Liver (tissue), 9 donors: ENCODE data around the gene ODAD2. TPM values are rescaled to one million over a fixed set of nuclear protein-coding genes. Genes with fewer than 3 reads are reported as not detected.

ENCODE experiments used
- DNase-seq: peaks from one replicate; pipeline ENCODE4 v3.0.0-alpha.2; 2017; ENCODE audit warnings: low spot score
- H3K27ac ChIP-seq, 2 donors: one replicate each; pipeline ENCODE4 v1.7.0; 2013; ENCODE audit warnings: inconsistent platforms in 2 of 2, low read length in 2 of 2, control low read depth in 1 of 2, low read depth in 1 of 2, mild to moderate bottlenecking in 1 of 2
- H3K27me3 ChIP-seq, 4 donors: one replicate each; pipeline versions ENCODE4 v1.6.1 to v1.7.0; 2013; ENCODE audit warnings: low read length in 3 of 4, inconsistent platforms in 1 of 4, mild to moderate bottlenecking in 1 of 4, moderate library complexity in 1 of 4; ENCODE audit not compliant: control insufficient read depth in 4 of 4, insufficient read depth in 4 of 4
- H3K36me3 ChIP-seq, 4 donors: one replicate each; pipeline versions ENCODE4 v1.6.1 to v1.7.0; 2013; ENCODE audit warnings: low read length in 3 of 4, mild to moderate bottlenecking in 3 of 4, low read depth in 1 of 4, moderate library complexity in 1 of 4; ENCODE audit not compliant: control insufficient read depth in 4 of 4, insufficient read depth in 3 of 4
- H3K4me1 ChIP-seq, 4 donors: one replicate each; pipeline versions ENCODE4 v1.6.1 to v1.7.0; 2013; ENCODE audit warnings: low read length in 3 of 4, mild to moderate bottlenecking in 3 of 4, moderate library complexity in 1 of 4; ENCODE audit not compliant: control insufficient read depth in 4 of 4, insufficient read depth in 4 of 4
- H3K4me3 ChIP-seq, 3 donors: one replicate each; pipeline versions ENCODE4 v1.6.1 to v1.7.0; 2013; ENCODE audit warnings: low read length in 3 of 3, control low read depth in 1 of 3, low read depth in 1 of 3, mild to moderate bottlenecking in 1 of 3
- H3K9ac ChIP-seq, 2 donors: one replicate each; pipeline ENCODE4 v1.7.0; 2013; ENCODE audit warnings: low read length in 2 of 2, mild to moderate bottlenecking in 2 of 2, moderate library complexity in 2 of 2, control low read depth in 1 of 2, low read depth in 1 of 2
- H3K9me3 ChIP-seq, 4 donors: one replicate each; pipeline versions ENCODE4 v1.6.1 to v1.7.0; 2013; ENCODE audit warnings: low read length in 3 of 4; ENCODE audit not compliant: control insufficient read depth in 4 of 4
- EGR1 ChIP-seq, 2 donors: IDR thresholded peaks; 2 replicates each; pipeline ENCODE4 v1.6.1; 2016 to 2018; ENCODE audit warnings: antibody characterized with exemption in 2 of 2, low read depth in 2 of 2
- FOXA1 ChIP-seq: IDR thresholded peaks from 2 replicates; pipeline ENCODE4 v1.6.1; 2016; ENCODE audit warnings: antibody characterized with exemption
- FOXA2 ChIP-seq: IDR thresholded peaks from 2 replicates; pipeline ENCODE4 v1.6.1; 2016; ENCODE audit warnings: antibody characterized with exemption
- GABPA ChIP-seq, 2 donors: IDR thresholded peaks in 1 of 2; conservative IDR thresholded peaks in 1 of 2; 2 replicates each; pipeline ENCODE4 v1.6.1; 2016; ENCODE audit warnings: antibody characterized with exemption in 2 of 2, mild to moderate bottlenecking in 1 of 2, moderate library complexity in 1 of 2
- HNF4A ChIP-seq, 2 donors: conservative IDR thresholded peaks; 2 replicates each; pipeline ENCODE4 v1.6.1; 2016; ENCODE audit warnings: antibody characterized with exemption in 2 of 2, mild to moderate bottlenecking in 2 of 2
- HNF4G ChIP-seq: IDR thresholded peaks from 2 replicates; pipeline ENCODE4 v1.6.1; 2016; ENCODE audit warnings: antibody characterized with exemption
- JUND ChIP-seq, 2 donors: IDR thresholded peaks; 2 replicates each; pipeline ENCODE4 v1.6.1; 2016; ENCODE audit warnings: antibody characterized with exemption in 2 of 2
- NR2F2 ChIP-seq: IDR thresholded peaks from 2 replicates; pipeline ENCODE4 v1.6.1; 2016; ENCODE audit warnings: antibody characterized with exemption
- RAD21 ChIP-seq, 2 donors: IDR thresholded peaks; 2 replicates each; pipeline ENCODE4 v1.6.1; 2016; ENCODE audit warnings: antibody characterized with exemption in 2 of 2, mild to moderate bottlenecking in 2 of 2
- RXRA ChIP-seq, 2 donors: IDR thresholded peaks; 2 replicates each; pipeline ENCODE4 v1.6.1; 2017 to 2018; ENCODE audit warnings: antibody characterized with exemption in 2 of 2, mild to moderate bottlenecking in 1 of 2
- SP1 ChIP-seq: IDR thresholded peaks from 2 replicates; pipeline ENCODE4 v1.6.1; 2018; ENCODE audit warnings: antibody characterized with exemption, mild to moderate bottlenecking
- YY1 ChIP-seq: IDR thresholded peaks from 2 replicates; pipeline ENCODE4 v1.6.1; 2016; ENCODE audit warnings: antibody characterized with exemption, mild to moderate bottlenecking
- WGBS: extraction: QIAGEN DNeasy Blood & Tissue Kit; methylation state at CpG from one replicate; pipeline ENCODE4 v1.1.7; 2013; 5-methylcytosine and 5-hydroxymethylcytosine counted together
- polyA plus RNA-seq, 2 donors: library from polyadenylated mRNA; stranded (reverse) in 1 of 2; unstranded in 1 of 2; fragments of 200-250 nt in 1 of 2; fragments of >200 nt in 1 of 2; fragmentation: Nextera tagmentation in 1 of 2; extraction: Ambion mirVana in 1 of 2; gene quantifications; one replicate each; pipeline versions ENCODE4 v1.2.1 to v1.2.3, GENCODE V29; 2013 to 2015
- total RNA-seq, 2 donors: library from RNA; depleted of rRNA; stranded (reverse); fragments of >200 nt; gene quantifications; one replicate each; pipeline ENCODE4 v1.2.3, GENCODE V29; 2014
- TF ChIP-seq, protein P1 (sequence below): fragments of 150-350 bp; IDR thresholded peaks from 2 replicates; pipeline ENCODE4 v1.5.1; 2017; ENCODE audit warnings: improper control_type of control experiment, low read depth, low read length; ENCODE audit not compliant: missing input control
- TF ChIP-seq, protein P2 (sequence below): IDR thresholded peaks from 2 replicates; pipeline ENCODE4 v1.6.1; 2016; ENCODE audit warnings: antibody characterized with exemption
- TF ChIP-seq, protein P3 (sequence below): IDR thresholded peaks from 2 replicates; pipeline ENCODE4 v1.6.1; 2016; ENCODE audit warnings: antibody characterized with exemption
- TF ChIP-seq, protein P4 (sequence below): IDR thresholded peaks from 2 replicates; pipeline ENCODE4 v1.6.1; 2016; ENCODE audit warnings: antibody characterized with exemption
- donor health status: healthy.
- donor health status: healthy.
- donor health status: healthy.
- donor health status: healthy.
- donor health status: healthy.

ODAD2 gene
- total and polyA plus RNA-seq, 4 donors = 0.14 to 0.84 (median 0.38) TPM

DNA sequence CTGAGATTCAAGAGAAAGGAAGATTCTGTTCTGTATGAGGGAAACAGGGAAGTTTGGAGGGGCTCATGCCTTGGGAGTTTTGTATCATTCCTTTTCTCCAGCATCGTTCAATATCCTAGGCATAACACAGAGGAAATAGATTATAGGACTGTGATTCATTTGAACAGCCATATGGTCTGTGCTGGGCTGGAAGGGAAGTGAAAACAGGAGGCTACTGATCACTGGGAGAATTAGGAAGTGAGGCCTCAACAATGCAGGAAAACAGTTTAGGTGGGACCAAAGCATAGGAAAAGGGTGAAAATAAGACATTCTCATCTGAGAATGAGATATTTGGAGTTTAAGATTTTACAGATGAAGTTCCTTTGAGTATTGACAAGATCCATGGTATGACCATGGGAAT, 182.6 kb downstream of the ODAD2 start (continued):
- TF ChIP-seq, protein P1, sequence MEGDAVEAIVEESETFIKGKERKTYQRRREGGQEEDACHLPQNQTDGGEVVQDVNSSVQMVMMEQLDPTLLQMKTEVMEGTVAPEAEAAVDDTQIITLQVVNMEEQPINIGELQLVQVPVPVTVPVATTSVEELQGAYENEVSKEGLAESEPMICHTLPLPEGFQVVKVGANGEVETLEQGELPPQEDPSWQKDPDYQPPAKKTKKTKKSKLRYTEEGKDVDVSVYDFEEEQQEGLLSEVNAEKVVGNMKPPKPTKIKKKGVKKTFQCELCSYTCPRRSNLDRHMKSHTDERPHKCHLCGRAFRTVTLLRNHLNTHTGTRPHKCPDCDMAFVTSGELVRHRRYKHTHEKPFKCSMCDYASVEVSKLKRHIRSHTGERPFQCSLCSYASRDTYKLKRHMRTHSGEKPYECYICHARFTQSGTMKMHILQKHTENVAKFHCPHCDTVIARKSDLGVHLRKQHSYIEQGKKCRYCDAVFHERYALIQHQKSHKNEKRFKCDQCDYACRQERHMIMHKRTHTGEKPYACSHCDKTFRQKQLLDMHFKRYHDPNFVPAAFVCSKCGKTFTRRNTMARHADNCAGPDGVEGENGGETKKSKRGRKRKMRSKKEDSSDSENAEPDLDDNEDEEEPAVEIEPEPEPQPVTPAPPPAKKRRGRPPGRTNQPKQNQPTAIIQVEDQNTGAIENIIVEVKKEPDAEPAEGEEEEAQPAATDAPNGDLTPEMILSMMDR = no peak
- TF ChIP-seq RXRA (IDR thresholded peaks at IDR 0.05) (no peak), RAD21 (IDR thresholded peaks at IDR 0.05) (no peak), FOXA2 (no peak), NR2F2 (no peak), HNF4A (conservative IDR thresholded peaks at IDR 0.05) (no peak), EGR1 (IDR thresholded peaks at IDR 0.05; ENCODE audit: low read depth in 2 of 2) (no peak), FOXA1 (no peak), HNF4G (no peak)
- TF ChIP-seq, protein P2, sequence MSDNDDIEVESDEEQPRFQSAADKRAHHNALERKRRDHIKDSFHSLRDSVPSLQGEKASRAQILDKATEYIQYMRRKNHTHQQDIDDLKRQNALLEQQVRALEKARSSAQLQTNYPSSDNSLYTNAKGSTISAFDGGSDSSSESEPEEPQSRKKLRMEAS = no peak

DNA sequence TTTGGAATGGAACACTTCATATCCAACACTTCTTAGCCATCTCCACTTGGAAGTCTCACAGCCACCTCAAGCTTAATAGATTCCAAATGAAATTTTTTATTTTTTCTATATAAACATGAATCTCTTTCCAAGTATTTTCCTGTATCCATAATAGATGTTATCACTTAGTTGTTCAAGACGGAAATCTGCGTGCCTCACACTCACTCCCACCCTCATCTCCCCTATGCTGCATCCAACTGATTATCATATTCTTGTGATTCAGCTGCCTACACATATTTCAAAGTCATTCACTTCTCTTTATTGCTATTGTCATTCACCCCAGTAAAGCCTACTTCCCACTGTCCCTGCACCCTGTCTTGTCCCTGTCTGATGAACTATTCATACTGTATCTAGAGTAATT, 183.0 kb downstream of the ODAD2 start:
- Histone ChIP-seq H3K4me1 (no peaks in the 10 kb centered on the region), H3K27ac (no peak overlapping the region), H3K4me3 (no peak overlapping the region), H3K36me3 (no peaks in the 10 kb centered on the region), H3K27me3 (no peaks in the 10 kb centered on the region), H3K9ac (no peak overlapping the region), H3K9me3 (no peaks in the 10 kb centered on the region)
- no peak for DNase-seq
- TF ChIP-seq FOXA2 = no peak
- no peak for TF ChIP-seq EGR1 (IDR thresholded peaks at IDR 0.05; ENCODE audit: low read depth in 2 of 2)
- no peak for TF ChIP-seq HNF4A (conservative IDR thresholded peaks at IDR 0.05)
- TF ChIP-seq, protein P3, sequence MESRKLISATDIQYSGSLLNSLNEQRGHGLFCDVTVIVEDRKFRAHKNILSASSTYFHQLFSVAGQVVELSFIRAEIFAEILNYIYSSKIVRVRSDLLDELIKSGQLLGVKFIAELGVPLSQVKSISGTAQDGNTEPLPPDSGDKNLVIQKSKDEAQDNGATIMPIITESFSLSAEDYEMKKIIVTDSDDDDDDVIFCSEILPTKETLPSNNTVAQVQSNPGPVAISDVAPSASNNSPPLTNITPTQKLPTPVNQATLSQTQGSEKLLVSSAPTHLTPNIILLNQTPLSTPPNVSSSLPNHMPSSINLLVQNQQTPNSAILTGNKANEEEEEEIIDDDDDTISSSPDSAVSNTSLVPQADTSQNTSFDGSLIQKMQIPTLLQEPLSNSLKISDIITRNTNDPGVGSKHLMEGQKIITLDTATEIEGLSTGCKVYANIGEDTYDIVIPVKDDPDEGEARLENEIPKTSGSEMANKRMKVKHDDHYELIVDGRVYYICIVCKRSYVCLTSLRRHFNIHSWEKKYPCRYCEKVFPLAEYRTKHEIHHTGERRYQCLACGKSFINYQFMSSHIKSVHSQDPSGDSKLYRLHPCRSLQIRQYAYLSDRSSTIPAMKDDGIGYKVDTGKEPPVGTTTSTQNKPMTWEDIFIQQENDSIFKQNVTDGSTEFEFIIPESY = no peak
- TF ChIP-seq, protein P1 = no peak
- no peak for TF ChIP-seq NR2F2
- TF ChIP-seq, protein P4, sequence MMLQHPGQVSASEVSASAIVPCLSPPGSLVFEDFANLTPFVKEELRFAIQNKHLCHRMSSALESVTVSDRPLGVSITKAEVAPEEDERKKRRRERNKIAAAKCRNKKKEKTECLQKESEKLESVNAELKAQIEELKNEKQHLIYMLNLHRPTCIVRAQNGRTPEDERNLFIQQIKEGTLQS = no peak
- no peak for TF ChIP-seq GABPA (IDR thresholded peaks at IDR 0.05 in 1 of 2, conservative IDR thresholded peaks at IDR 0.05 in 1 of 2)
- WGBS = 86% methylated on average over 2 of the region's 2 CpGs

DNA sequence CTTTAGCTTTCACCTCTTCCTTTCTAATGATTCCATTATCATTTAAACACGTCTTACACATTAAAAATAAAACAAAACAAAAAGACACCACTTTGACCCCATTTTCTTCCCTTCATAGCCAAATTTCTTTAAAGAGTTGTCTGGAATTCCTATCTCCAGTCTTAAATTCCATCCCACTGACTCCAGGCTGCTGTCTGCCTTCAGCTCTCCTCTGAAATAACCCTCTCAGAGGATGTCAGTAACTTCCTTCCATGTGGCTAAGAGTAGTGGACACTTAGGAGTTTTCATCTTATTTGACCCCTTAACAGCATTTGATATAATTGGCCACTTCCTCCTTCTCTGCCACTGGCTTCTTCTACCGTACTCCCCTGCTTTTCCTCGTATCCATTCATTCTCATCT, 183.6 kb downstream of the ODAD2 start:
- Histone ChIP-seq H3K36me3 (no peaks in the 10 kb centered on the region), H3K27me3 (no peaks in the 10 kb centered on the region), H3K4me3 (no peak overlapping the region), H3K4me1 (no peaks in the 10 kb centered on the region), H3K27ac (no peak overlapping the region), H3K9me3 (no peaks in the 10 kb centered on the region), H3K9ac (no peak overlapping the region)
- TF ChIP-seq HNF4G (no peak), JUND (IDR thresholded peaks at IDR 0.05) (no peak), RAD21 (IDR thresholded peaks at IDR 0.05) (no peak), FOXA1 (no peak), EGR1 (IDR thresholded peaks at IDR 0.05; ENCODE audit: low read depth in 2 of 2) (no peak), RXRA (IDR thresholded peaks at IDR 0.05) (no peak), GABPA (IDR thresholded peaks at IDR 0.05 in 1 of 2, conservative IDR thresholded peaks at IDR 0.05 in 1 of 2) (no peak), FOXA2 (no peak), SP1 (no peak), YY1 (no peak)
- TF ChIP-seq, protein P3 = no peak
- no peak for DNase-seq
- 77% methylated on average over 3 of the region's 3 CpGs for WGBS
